ENCODE results near the gene GRK4.
"Not testable (repeated sequence)": the region's sequence is repeated elsewhere in the genome, so short reads cannot be mapped to it uniquely, and the experiment has no call there.

The GRK4 gene

GRCh38 chr4:3039706-3040366, 76.5 kb downstream of the GRK4 start:
- no peak for DNase-seq (ENCODE audit: low read depth in 2 of 2)

- no peak for DNase-seq (ENCODE audit: low read depth in 2 of 2)
Measured at GRCh38 chr4:3040452-3041191, 77.3 kb downstream of the GRK4 start.

- peak in 1 of 2 experiments; percentile 21 for DNase-seq (ENCODE audit: low read depth in 2 of 2)
Measured at GRCh38 chr4:3041192-3042142, 78.1 kb downstream of the GRK4 start.

- no peak for DNase-seq (ENCODE audit: low read depth in 2 of 2)
Measured at GRCh38 chr4:3042226-3042625, 78.9 kb downstream of the GRK4 start.

- no peak for DNase-seq (ENCODE audit: low read depth in 2 of 2)
Measured at GRCh38 chr4:3043282-3044020, 80.1 kb downstream of the GRK4 start.

GRCh38 chr4:3044870-3045819, 81.8 kb downstream of the GRK4 start:
- peak; percentile 21 to 38 for DNase-seq (ENCODE audit: low read depth in 2 of 2)

- DNase-seq (ENCODE audit: low read depth in 2 of 2) = no peak
Measured at GRCh38 chr4:3046162-3046561, 82.8 kb downstream of the GRK4 start.

GRCh38 chr4:3046623-3047022, 83.3 kb downstream of the GRK4 start:
- no peak for DNase-seq (ENCODE audit: low read depth in 2 of 2)

GRCh38 chr4:3047464-3048286, 84.3 kb downstream of the GRK4 start:
- peak; percentile 33 to 69 for DNase-seq (ENCODE audit: low read depth in 2 of 2)

GRCh38 chr4:3051141-3051897, 87.9 kb downstream of the GRK4 start:
- DNase-seq (ENCODE audit: low read depth in 2 of 2) = not testable (repeated sequence)

GRCh38 chr4:3054169-3054759, 90.9 kb downstream of the GRK4 start:
- DNase-seq (ENCODE audit: low read depth in 2 of 2) = no peak

- no peak for DNase-seq (ENCODE audit: low read depth in 2 of 2)
Measured at GRCh38 chr4:3059943-3060342, 96.6 kb downstream of the GRK4 start.

- DNase-seq (ENCODE audit: low read depth in 2 of 2) = no peak
Measured at GRCh38 chr4:3060946-3061345, 97.6 kb downstream of the GRK4 start.

- no peak for DNase-seq (ENCODE audit: low read depth in 2 of 2)
Measured at GRCh38 chr4:3062471-3062870, 99.1 kb downstream of the GRK4 start.

GRCh38 chr4:3065551-3065950, 102.2 kb downstream of the GRK4 start:
- DNase-seq (ENCODE audit: low read depth in 2 of 2) = no peak

- no peak for DNase-seq (ENCODE audit: low read depth in 2 of 2)
Measured at GRCh38 chr4:3066836-3067400, 103.5 kb downstream of the GRK4 start.

- no peak for DNase-seq (ENCODE audit: low read depth in 2 of 2)
Measured at GRCh38 chr4:3067473-3068001, 104.2 kb downstream of the GRK4 start.

Data from stimulated activated CD4-positive, alpha-beta T cell treated with anti-CD3 and anti-CD28 coated beads, Interleukin-12 subunit alpha, Interleukin-12 subunit beta, amount 100 ng/mL, for 24 hours (primary cell).